ENCODE data around the gene ETV6.

GRCh38 chr12:11764837-11765236, 115.4 kb downstream of the ETV6 start:
- TF ChIP-seq CTCF (IDR thresholded peaks at IDR 0.05) (no peak), POLR2A (IDR thresholded peaks at IDR 0.05) (no peak)

Measured in lower leg skin (tissue), 3 donors.